HepG2 (cell line): Measurements from ENCODE around the gene PRR29. TPM values are rescaled to one million over a fixed set of nuclear protein-coding genes. Genes with fewer than 3 reads are reported as not detected.
"Not testable (repeated sequence)": the region's sequence is repeated elsewhere in the genome, so short reads cannot be mapped to it uniquely, and the experiment has no call there.

ENCODE experiments used
- ATAC-seq: fragments of 200-7000 bp; cut with Tn5 transposase; 3 replicates; pipeline ENCODE4 v1.9.1; 2020; ENCODE audit warnings: mild to moderate bottlenecking, moderate library complexity
- BruUV-seq: library from RNA; stranded (reverse); fragments of 400-500 nt; replicated peaks from 2 replicates; lab custom pipeline; 2021; lab: Mats Ljungman, UMichigan
- CTCF ChIA-PET: fragments of 300-600 bp; formaldehyde crosslinking; extraction: SDS; loops from one replicate; lab custom pipeline; 2021; ENCODE audit warnings: low total read pairs, inconsistent platforms, low intra/inter-chr PET ratio; lab: Yijun Ruan, JAX
- POLR2A ChIA-PET: fragments of 350-600 bp; sonication (Branson Sonifier 250); formaldehyde crosslinking; loops from one replicate; lab custom pipeline; 2020; ENCODE audit warnings: antibody characterized with exemption, inconsistent platforms; lab: Yijun Ruan, JAX
- DNase-seq: peaks from one replicate; pipeline ENCODE4 v3.0.0-alpha.2; 2015; ENCODE audit warnings: low spot score
- FAIRE-seq: peaks from 3 replicates; lab custom pipeline; 2011; peaks lifted over from hg19 to GRCh38; lab: Jason Lieb, UNC
- H2AFZ ChIP-seq: one replicate; pipeline ENCODE4 v1.6.1; 2011; ENCODE audit warnings: low read length, inconsistent platforms
- H3K27ac ChIP-seq: fragments of 300-600 bp; 3 replicates; pipeline ENCODE4 v1.8.0; 2011; ENCODE audit warnings: mixed run types, mild to moderate bottlenecking, mixed read lengths, low read length, inconsistent platforms; ENCODE audit not compliant: insufficient read depth; ENCODE audit errors: extremely low read length
- H3K27me3 ChIP-seq, 2 experiments: fragments of 200-600 bp in 1 of 2; 2 replicates in 1 of 2; 3 replicates in 1 of 2; pipeline versions ENCODE4 v1.6.0 to v1.8.0; 2011; ENCODE audit warnings: low read length in 2 of 2, mild to moderate bottlenecking in 2 of 2, moderate library complexity in 2 of 2, inconsistent platforms in 1 of 2; ENCODE audit not compliant: insufficient read depth in 2 of 2, control insufficient read depth in 1 of 2
- H3K36me3 ChIP-seq, 2 experiments: fragments of 200-600 bp in 1 of 2; replicated peaks in 1 of 2; 2 replicates in 1 of 2; 3 replicates in 1 of 2; pipeline versions ENCODE4 v1.5.1 to v1.8.0; 2011; ENCODE audit warnings: low read length in 2 of 2, inconsistent platforms in 1 of 2; ENCODE audit not compliant: insufficient read depth in 2 of 2, control insufficient read depth in 1 of 2
- H3K4me1 ChIP-seq: 2 replicates; pipeline ENCODE4 v1.5.1; 2012; ENCODE audit warnings: low read length, inconsistent platforms; ENCODE audit not compliant: insufficient read depth
- H3K4me2 ChIP-seq: 2 replicates; pipeline ENCODE4 v1.6.0; 2011; ENCODE audit warnings: low read depth, low read length, inconsistent platforms
- H3K4me3 ChIP-seq, 3 experiments: fragments of 200-600 bp in 1 of 3; sonication (generic), shearing (Covaris generic) in 1 of 3; replicated peaks in 1 of 3; 2 replicates each; pipeline ENCODE4 v1.5.1; 2011 to 2016; ENCODE audit warnings: low read length in 3 of 3, inconsistent platforms in 2 of 3, low read depth in 2 of 3, mild to moderate bottlenecking in 2 of 3, control low read depth in 1 of 3, mixed read lengths in 1 of 3; ENCODE audit not compliant: insufficient read depth in 1 of 3
- H3K79me2 ChIP-seq: one replicate; pipeline ENCODE4 v1.6.1; 2011; ENCODE audit warnings: low read length, inconsistent platforms; ENCODE audit not compliant: insufficient read depth
- H3K9ac ChIP-seq: 2 replicates; pipeline ENCODE4 v1.6.0; 2011; ENCODE audit warnings: mild to moderate bottlenecking, low read depth, low read length, inconsistent platforms; ENCODE audit not compliant: insufficient read depth
- H3K9me3 ChIP-seq: 2 replicates; pipeline ENCODE4 v1.5.1; 2012; ENCODE audit warnings: mild to moderate bottlenecking, low read length
- H4K20me1 ChIP-seq: 2 replicates; pipeline ENCODE4 v1.6.0; 2011; ENCODE audit warnings: inconsistent platforms, mild to moderate bottlenecking, low read length, moderate library complexity; ENCODE audit not compliant: insufficient read depth
- ARID3A ChIP-seq: IDR thresholded peaks from 2 replicates; pipeline ENCODE4 v1.6.1; 2012; ENCODE audit warnings: low read depth, low read length, improper control_type of control experiment
- EEA1 ChIP-seq: sonication (generic); formaldehyde crosslinking; IDR thresholded peaks from 2 replicates; pipeline ENCODE4 v1.5.1; 2020; ENCODE audit warnings: mild to moderate bottlenecking, missing genetic modification reagents, borderline replicate concordance
- WGBS: methylation state at CpG from one replicate; pipeline ENCODE4 v1.1.6; 2017; ENCODE audit warnings: low lambda C conversion rate; 5-methylcytosine and 5-hydroxymethylcytosine counted together
- in situ Hi-C: cut with HindIII; loops from 2 replicates; pipeline ENCODE4 v1.10.0; 2017; ENCODE audit warnings: low pct_unique_long_range_greater_than_20kb; ENCODE audit not compliant: extremely low pct_ligation_motif_present
- intact Hi-C: fragments of 100-400 bp; cut with micrococcal nuclease; formaldehyde crosslinking; loops from one replicate; pipeline ENCODE4 v1.10.0; 2022; ENCODE audit not compliant: unreplicated experiment
- polyA plus RNA-seq, 8 experiments: library from polyadenylated mRNA; depleted of rRNA in 3 of 8; stranded (reverse) in 7 of 8; unstranded in 1 of 8; fragments of >200 nt; fragmentation: Illumina TruSeq in 4 of 8; extraction: Trizol in 4 of 8; gene quantifications; 2 replicates each; pipeline versions ENCODE4 v1.2.1 to v1.2.3, GENCODE V29; 2011 to 2016; ENCODE audit warnings: low read depth in 4 of 8, missing spikeins in 1 of 8, mixed read lengths in 1 of 8; ENCODE audit not compliant: insufficient read depth in 1 of 8
- total RNA-seq, 5 experiments: library from RNA; depleted of rRNA; stranded (reverse); fragments of >200 nt; fragmentation: Illumina TruSeq; extraction: Trizol; gene quantifications; 2 replicates each; pipeline ENCODE4 v1.2.3, GENCODE V29; 2016; ENCODE audit warnings: low read depth in 1 of 5

Gene PRR29
- total and polyA plus RNA-seq, 2 of the 13 experiments (the other 11 are each of a cell fraction or from before 2014, with no cell fraction given) = 0.07 to 0.20 TPM

- intact Hi-C loops (no loop called here), in situ Hi-C loops (no loop called here)
- ChIA-PET CTCF (no interaction called here), POLR2A (no interaction called here)
- Histone ChIP-seq H3K27me3 (no peaks in the 10 kb centered on the region; a peak in 1 of 5 replicates), H4K20me1 (no peaks in the 10 kb centered on the region), H3K9ac (no peak overlapping the region), H3K4me2 (no peak overlapping the region), H3K79me2 (no peaks in the 10 kb centered on the region), H3K9me3 (no peaks in the 10 kb centered on the region), H2AFZ (no peak overlapping the region), H3K4me1 (peaks cover 20% of the 10 kb centered on the region), H3K36me3 (no peaks in the 10 kb centered on the region; a peak in 1 of 5 replicates), H3K4me3 (no peak overlapping the region), H3K27ac (no peak overlapping the region)
- BruUV-seq = no TSS peak
- 19% methylated on average over 2 of the region's 2 CpGs for WGBS
- ATAC-seq (no peak), DNase-seq (no peak), FAIRE-seq (no peak)
- TF ChIP-seq ARID3A (peak; percentile 62; the same call in 1 of the 2 replicates), EEA1 (CRISPR knock-in tag) (no peak)
Measured at GRCh38 chr17:64017381-64017980, 19.3 kb downstream of the PRR29 start.

GRCh38 chr17:64019551-64019961 lies 21.4 kb downstream of the PRR29 start:
- POLR2A ChIA-PET = interaction anchor here (2.4 kb wide), 1 partner anchor 126 kb away, joined by 12 read pairs; no protein-coding TSS in a partner anchor
- not testable (repeated sequence) for BruUV-seq

More at GRCh38 chr17:64019551-64019961, 21.4 kb downstream of the PRR29 start:
- H3K79me2 ChIP-seq, H3K27ac ChIP-seq, H4K20me1 ChIP-seq, ATAC-seq, H3K4me3 ChIP-seq, H3K9me3 ChIP-seq, CTCF ChIA-PET, H3K36me3 ChIP-seq, H3K27me3 ChIP-seq, H2AFZ ChIP-seq, H3K9ac ChIP-seq, in situ Hi-C loops, DNase-seq, FAIRE-seq, intact Hi-C loops: not testable (repeated sequence)
- WGBS = 73% methylated on average over 9 of the region's 9 CpGs
- Histone ChIP-seq H3K4me1 (peaks cover 33% of the 10 kb centered on the region), H3K4me2 (peak overlapping the region; percentile 98; the same call in 1 of the 2 replicates)
